Liver (tissue), 3 donors: ENCODE measurements around the gene SLC26A9.
"Not testable (repeated sequence)": the region's sequence is repeated elsewhere in the genome, so short reads cannot be mapped to it uniquely, and the experiment has no call there.

Source experiments
- ATF3 ChIP-seq: IDR thresholded peaks from 2 replicates; pipeline ENCODE4 v1.6.1; 2016; ENCODE audit warnings: antibody characterized with exemption
- EGR1 ChIP-seq, 2 donors: IDR thresholded peaks; 2 replicates each; pipeline ENCODE4 v1.6.1; 2016 to 2018; ENCODE audit warnings: antibody characterized with exemption in 2 of 2, low read depth in 2 of 2
- FOXA1 ChIP-seq: IDR thresholded peaks from 2 replicates; pipeline ENCODE4 v1.6.1; 2016; ENCODE audit warnings: antibody characterized with exemption
- MAX ChIP-seq: IDR thresholded peaks from 2 replicates; pipeline ENCODE4 v1.6.1; 2016; ENCODE audit warnings: antibody characterized with exemption
- RAD21 ChIP-seq, 2 donors: IDR thresholded peaks; 2 replicates each; pipeline ENCODE4 v1.6.1; 2016; ENCODE audit warnings: antibody characterized with exemption in 2 of 2, mild to moderate bottlenecking in 2 of 2
- REST ChIP-seq: IDR thresholded peaks from 2 replicates; pipeline ENCODE4 v1.6.1; 2016; ENCODE audit warnings: antibody characterized with exemption, mild to moderate bottlenecking
- RXRA ChIP-seq, 2 donors: IDR thresholded peaks; 2 replicates each; pipeline ENCODE4 v1.6.1; 2017 to 2018; ENCODE audit warnings: antibody characterized with exemption in 2 of 2, mild to moderate bottlenecking in 1 of 2
- TAF1 ChIP-seq: conservative IDR thresholded peaks from 2 replicates; pipeline ENCODE4 v1.6.1; 2016; ENCODE audit warnings: antibody characterized with exemption, mild to moderate bottlenecking
- TF ChIP-seq, protein P1 (sequence below): fragments of 150-350 bp; IDR thresholded peaks from 2 replicates; pipeline ENCODE4 v1.5.1; 2017; ENCODE audit warnings: improper control_type of control experiment, low read depth, low read length; ENCODE audit not compliant: missing input control
- donor health status: healthy.
- donor health status: healthy.

GRCh38 chr1:205905095-205905494, 38.2 kb downstream of the SLC26A9 start:
- TF ChIP-seq, protein P1, sequence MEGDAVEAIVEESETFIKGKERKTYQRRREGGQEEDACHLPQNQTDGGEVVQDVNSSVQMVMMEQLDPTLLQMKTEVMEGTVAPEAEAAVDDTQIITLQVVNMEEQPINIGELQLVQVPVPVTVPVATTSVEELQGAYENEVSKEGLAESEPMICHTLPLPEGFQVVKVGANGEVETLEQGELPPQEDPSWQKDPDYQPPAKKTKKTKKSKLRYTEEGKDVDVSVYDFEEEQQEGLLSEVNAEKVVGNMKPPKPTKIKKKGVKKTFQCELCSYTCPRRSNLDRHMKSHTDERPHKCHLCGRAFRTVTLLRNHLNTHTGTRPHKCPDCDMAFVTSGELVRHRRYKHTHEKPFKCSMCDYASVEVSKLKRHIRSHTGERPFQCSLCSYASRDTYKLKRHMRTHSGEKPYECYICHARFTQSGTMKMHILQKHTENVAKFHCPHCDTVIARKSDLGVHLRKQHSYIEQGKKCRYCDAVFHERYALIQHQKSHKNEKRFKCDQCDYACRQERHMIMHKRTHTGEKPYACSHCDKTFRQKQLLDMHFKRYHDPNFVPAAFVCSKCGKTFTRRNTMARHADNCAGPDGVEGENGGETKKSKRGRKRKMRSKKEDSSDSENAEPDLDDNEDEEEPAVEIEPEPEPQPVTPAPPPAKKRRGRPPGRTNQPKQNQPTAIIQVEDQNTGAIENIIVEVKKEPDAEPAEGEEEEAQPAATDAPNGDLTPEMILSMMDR: not testable (repeated sequence)
- not testable (repeated sequence) for TF ChIP-seq RAD21 (IDR thresholded peaks at IDR 0.05); REST; FOXA1; TAF1; MAX; ATF3; RXRA (IDR thresholded peaks at IDR 0.05); EGR1 (IDR thresholded peaks at IDR 0.05; ENCODE audit: low read depth in 2 of 2)
